HG03469 (cell line): ENCODE results near the gene BIVM.
A peak's percentile ranks its signal among the peaks of the same experiment; 100 is the strongest.
"Not testable (repeated sequence)": the region's sequence is repeated elsewhere in the genome, so short reads cannot be mapped to it uniquely, and the experiment has no call there.

Experiments used
- ATAC-seq: cut with Tn5 transposase; IDR thresholded peaks from one replicate; pipeline ENCODE4 v1.9.1; 2021; ENCODE audit warnings: mild to moderate bottlenecking, moderate library complexity, moderate number of reproducible peaks; ENCODE audit not compliant: unreplicated experiment

The BIVM gene, protein sequence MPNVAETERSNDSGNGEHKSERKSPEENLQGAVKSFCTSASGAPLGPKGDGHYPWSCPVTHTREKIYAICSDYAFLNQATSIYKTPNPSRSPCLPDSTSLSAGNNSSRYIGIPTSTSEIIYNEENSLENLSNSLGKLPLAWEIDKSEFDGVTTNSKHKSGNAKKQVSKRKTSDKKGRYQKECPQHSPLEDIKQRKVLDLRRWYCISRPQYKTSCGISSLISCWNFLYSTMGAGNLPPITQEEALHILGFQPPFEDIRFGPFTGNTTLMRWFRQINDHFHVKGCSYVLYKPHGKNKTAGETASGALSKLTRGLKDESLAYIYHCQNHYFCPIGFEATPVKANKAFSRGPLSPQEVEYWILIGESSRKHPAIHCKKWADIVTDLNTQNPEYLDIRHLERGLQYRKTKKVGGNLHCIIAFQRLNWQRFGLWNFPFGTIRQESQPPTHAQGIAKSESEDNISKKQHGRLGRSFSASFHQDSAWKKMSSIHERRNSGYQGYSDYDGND

DNA sequence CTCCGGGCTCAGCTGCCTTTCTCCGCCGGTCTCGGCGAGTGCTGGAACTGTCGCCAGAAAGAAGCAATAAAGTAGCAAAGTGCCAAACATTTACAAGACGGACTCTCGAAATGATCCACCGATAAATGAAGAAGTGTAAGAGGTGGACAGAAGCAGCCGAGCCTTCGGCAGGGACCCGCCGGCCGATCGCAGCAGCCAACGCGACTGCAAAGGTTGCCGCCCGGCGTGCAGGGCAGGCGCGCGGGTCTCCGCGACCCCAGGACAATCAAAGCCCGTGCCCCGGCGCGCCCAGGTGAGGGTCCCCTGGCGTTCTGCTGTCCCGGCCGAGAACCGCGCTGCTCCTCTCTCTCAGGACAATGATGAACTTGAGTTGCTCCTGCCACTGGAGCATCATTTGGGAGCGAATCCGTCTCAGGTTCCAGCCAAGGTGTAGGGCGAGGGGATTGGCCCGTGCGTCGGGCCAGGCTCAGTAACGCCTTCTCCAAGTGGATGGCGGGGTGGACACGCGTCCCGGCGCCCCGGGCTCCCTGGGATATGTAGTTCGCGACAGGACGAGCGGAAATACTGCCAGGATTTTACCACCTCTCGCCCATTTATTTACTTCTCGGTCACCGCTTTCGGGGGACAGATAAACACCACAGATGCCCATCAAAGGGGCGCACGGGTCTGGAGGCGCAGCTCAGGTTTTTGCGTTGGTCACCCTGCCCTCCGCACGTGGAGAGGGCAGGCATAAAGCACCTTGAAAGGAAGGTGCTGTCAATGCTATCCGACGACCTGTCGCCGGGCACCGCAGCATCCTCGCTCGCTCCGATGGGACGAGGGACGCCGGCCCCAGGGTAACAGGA, at the start of gene BIVM, which contains the start of gene POGLUT2:
Gene BIVM (plus strand): TSS at position 539 of the 845 bp plus-strand sequence. CDS start 8,149 bp downstream, outside the sequence.
Gene POGLUT2 (minus strand): TSS at position 396 of the 845 bp plus-strand sequence. CDS start 306 bp downstream, at position 90.
- peak; percentile 76 for ATAC-seq

- no peak for ATAC-seq
Observed at GRCh38 chr13:102751886-102752285, 47.0 kb upstream of the BIVM start.

DNA sequence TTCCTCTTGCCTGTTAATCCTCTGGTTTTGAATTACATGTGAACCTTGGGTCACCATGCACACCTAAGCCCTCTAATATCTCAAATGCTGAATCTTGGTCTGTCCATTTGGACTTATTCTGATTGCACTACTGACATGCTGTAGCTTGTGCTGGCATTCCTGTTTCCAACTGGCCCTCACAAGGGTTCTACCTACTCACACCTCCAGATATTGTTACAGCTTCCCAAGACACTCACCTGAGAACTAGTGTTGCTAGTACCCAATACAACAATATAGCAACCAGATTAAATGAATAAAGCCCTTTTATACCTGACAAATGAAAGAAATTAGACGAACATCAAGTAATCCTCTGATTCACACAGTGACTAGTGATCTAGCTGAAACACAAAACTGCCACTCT, 41.9 kb upstream of the BIVM start:
- ATAC-seq: no peak

GRCh38 chr13:102758842-102759241, 40.1 kb upstream of the BIVM start:
- ATAC-seq: no peak

DNA sequence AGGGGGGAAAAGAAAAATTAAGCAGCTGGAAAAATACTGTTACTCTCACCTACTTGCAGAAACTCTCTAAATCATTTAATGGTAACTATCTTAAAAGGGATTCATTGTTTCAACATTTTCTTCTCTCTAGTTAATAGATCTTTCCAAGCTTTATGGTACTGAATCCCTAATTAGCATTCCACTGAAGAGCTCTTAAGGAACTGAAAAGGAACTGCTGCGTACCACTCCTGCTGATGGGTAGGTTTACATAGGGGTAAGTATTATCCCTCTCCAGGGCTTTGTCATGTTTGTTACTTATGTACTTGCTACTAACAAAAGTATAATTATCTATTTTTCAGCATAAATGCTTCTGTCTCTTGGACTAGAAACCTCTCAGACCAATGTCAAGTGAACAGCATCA, 37.8 kb upstream of the BIVM start:
- no peak for ATAC-seq

DNA sequence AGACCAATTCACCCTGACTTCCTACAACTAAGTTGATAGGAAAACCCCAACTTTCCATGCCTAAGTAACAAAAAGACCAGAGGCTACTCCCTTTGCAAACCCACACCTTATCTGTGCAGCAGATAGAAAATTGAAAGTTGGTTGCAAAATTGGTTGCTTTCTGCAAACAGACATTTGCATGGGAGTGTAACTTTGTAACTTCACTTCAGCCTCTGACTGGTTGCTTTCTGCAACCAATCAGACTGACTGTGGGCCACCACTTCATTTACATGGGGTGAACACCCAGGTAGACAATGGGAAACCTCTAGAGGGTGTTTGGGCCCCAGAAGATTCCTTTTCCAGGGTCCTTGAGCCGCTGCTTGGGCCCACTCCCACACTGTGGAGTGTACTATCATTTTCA, 35.2 kb upstream of the BIVM start:
- no peak for ATAC-seq

DNA sequence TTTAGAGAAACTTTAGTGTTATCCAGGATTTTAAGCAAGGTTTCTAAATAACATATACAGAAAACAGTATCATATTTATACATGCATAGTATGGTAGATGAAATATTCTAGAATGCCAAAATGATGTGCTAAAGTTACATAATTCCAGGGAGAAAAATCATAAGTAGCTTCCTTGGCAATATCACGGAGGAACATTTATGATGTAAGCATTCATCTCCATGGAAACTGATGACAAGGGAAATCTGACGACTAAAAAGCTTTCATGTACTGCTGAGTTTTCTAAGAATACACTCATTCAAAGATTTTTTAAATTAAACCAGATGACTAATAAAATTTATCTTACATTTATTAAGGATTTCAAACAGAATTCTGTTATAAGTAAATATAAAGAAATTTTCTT, 30.0 kb upstream of the BIVM start:
- no peak for ATAC-seq

- ATAC-seq: no peak
Observed at GRCh38 chr13:102769679-102770078, 29.2 kb upstream of the BIVM start.

GRCh38 chr13:102770435-102770834, 28.5 kb upstream of the BIVM start:
- no peak for ATAC-seq

DNA sequence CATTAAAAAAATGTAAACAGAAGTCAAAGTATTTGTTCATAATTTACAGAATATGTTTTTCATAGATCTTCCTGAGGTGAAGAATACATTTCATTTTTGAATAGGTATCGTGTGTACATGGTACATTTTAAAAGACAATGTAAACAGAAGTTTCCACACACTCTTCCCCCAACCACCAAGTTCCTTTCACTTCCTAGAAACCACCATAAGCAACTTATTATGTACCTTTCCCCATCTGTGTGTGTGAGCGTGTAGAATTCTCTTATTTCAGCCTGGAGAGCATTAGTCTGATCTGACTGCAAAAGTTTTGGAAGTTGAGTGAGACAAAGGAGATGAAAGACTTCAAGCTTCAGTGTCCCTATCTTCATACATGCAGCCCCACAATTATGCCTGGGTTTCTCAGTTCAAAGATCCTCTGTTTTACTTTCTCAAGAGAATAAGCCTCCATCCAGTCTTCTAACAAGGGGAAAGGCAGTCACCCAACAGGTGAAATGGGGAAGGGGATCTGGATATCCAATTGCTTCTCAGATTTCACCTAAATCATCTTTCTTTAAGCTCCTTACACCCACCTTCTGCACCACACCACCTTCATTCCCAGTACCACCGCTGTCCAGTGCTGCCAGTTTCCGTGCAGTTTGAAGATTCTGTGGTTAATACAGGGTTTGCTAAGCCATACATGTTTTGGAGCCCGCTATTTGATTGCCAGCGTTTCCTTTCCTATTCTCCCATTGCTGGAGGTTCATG, 27.4 kb upstream of the BIVM start:
- ATAC-seq: no peak

DNA sequence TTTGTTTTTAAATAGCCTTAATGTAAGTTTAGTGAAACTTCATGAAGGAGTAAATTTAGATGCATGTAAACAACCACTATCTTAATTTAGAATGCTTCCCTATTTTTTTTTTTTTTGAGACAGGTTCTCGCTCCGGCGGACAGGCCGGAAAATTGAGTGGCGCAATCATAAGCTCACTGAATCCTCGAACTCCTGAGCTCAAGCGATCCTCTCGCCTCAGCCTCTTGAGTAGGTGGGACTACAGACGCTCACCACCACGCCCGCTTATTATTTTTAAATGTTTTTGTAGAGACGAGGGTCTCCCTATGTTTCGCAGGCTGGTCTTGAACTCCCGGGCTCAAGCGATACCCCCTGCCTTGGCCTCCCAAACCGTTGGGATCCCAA, 26.9 kb upstream of the BIVM start:
- no peak for ATAC-seq

GRCh38 chr13:102773441-102774213, 25.3 kb upstream of the BIVM start, which contains the start of gene TEX30:
TSS of gene TEX30 (minus strand) at chr13:102773786. CDS start at chr13:102770026, 3,760 bp downstream.
- peak; percentile 90 for ATAC-seq

DNA sequence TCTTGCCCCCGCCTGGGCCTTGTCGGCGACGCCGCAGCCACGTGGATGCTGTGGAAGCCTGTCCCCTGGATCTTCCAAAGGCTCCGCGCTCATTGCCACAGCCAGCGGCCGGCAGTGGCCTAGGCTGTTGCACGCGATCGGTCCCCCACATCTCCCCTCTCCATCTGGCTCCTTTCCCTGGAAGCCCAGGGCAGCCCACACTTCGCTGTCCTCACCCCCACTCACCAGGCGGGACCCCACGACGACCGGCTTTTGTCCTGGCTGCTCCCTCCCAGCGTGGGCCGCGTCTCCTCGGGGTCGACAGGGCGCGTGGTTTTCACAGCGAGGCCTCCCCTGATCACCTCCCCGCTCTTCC, 24.7 kb upstream of the BIVM start:
- no peak for ATAC-seq

DNA sequence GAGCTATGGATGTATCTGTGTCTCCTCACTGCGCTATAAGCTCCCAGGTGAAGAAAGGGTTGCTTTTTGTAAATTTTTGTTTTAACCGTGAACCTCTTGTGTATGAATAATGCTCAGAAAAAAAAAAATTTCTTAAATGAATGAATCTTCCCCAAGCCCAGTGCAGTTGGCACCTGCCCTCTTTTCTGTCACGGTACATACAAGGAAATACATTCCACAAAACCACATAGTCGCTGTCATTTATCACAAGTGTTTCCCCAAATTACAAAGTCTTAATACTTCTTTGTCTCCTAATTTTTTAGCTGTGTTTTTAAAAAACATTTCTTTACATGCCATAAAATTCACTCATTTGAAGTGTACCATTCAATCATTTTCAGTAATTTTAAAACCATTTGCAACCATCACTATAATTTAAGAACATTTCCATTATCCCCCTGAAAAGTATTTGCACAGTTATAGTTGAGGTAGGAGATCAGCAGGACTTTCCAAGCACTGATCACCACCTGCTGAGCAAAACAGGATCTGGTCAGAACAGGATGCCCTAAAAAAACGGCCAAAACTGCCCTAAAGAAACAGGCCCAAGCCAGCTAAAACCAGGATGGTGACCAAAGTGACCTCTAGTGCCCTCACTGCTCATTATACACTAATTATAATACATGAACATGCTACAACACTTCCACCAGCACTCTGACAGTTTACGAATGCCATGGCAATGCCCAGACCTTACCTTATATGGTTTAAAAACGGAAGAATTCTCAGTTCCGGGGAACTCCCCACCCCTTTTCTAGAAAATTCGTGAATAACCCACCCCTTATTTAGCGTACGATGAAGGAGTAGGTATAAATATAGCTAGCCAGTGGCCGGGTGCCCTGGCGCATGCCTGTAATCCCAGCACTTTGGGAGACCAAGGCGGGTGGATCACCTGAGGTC, 24.1 kb upstream of the BIVM start:
- no peak for ATAC-seq

DNA sequence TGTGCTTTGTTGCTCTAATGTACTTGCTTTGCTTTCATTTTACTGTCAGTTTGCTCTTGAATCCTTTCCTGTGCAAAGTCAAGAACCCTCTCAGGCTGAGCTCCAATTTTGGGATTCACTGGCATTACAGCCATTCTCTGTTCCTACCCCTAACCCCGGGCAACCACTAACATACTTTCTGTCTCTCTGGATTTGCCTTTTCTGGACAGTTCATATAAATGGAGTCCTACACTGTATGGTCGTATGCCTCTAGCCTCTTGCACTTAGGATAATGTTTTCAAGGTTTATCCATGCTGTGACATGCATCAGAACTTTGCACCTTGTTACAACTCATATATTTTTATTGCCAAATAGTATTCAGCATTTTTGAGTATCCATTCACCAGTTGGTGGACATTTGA, 22.6 kb upstream of the BIVM start:
- ATAC-seq: no peak

- ATAC-seq: no peak
Observed at GRCh38 chr13:102777736-102778135, 21.2 kb upstream of the BIVM start.

DNA sequence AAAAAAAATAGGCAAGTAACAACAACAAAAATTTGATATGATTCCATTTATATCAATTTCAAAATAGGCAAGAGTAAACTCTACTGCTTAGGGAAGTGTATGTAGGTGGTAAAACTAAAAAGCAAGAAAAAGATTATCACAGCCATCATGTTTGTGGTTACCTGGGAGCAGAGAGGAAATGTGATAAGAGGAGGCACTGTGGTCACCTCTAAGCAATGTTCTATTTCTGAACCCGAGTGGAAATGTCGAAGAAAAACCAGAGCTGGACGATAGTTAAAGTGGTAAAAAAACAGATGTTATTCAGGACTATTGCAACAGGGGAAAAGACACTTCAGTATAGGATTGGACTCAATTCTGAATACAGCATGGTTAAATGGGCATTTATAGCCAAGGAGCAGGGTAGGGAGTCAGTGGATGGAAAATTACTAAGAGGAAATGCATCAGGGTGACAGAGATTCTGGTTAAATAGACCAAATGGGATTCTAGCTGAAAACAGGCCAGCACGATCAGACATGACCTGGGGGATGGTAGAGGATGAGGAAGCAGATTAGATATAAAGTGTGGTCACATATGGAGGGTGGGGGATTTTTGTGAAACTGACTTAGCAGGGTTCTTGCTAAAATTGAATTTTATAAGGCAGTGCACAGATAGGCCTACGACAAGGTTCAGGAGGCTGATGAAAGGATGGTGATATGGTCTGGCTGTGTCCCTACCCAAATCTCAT, 19.3 kb upstream of the BIVM start:
- no peak for ATAC-seq

- not testable (repeated sequence) for ATAC-seq
Observed at GRCh38 chr13:102780656-102781055, 18.3 kb upstream of the BIVM start.
